SIG-M5 (cell line): ENCODE measurements around the gene POLDIP2.

Experiments used
- DNase-seq: peaks from one replicate; lab custom pipeline; 2025; lab: John Stamatoyannopoulos, UW

POLDIP2 gene

GRCh38 chr17:28335959-28336871 lies 21.1 kb downstream of the POLDIP2 start:
- DNase-seq, result no peak

DNA sequence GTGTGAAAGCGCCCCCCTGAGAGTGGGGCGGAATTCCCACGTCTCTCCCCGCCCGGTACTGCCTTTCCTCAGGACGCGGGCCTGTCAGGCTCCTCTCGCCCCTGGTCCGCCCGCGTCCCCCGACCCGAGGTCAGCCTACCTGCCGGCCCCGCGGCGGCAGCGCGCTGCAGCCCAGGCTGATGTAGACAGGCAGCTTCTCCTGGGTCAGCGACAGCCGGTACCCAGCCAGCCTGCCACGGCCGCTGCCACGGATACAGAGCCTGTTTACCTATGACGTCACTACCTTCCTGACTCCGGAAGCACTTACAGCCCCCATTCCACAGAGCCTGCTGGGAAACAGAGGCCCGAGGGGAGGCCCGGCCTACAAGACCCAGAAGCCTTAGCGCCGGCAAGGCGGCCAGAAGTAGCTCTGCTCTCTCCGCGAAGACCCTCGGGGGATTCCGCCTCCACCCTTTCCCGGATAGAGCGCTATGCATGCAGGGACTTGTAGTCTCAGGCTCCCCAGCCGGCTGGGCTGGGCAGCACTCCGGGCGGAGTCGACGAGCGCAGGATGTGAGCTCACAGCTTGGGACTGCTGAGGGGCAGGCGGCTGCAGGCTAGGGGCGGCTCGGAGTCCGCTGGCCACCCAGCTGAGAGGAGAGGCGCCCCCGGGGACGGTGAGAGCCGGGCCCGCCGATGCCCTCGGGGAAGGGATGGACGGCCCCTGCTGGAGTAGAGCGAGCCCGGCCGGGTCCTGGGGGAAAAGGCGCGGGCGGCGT lies 21.9 kb downstream of the POLDIP2 start, which contains the start of the genes IFT20 and TNFAIP1:
TSS of gene IFT20 (minus strand) at position 272 of the 758 bp plus-strand sequence. CDS start 3,487 bp downstream, outside the sequence.
TSS of gene TNFAIP1 (plus strand) at position 561 of the 758 bp plus-strand sequence. CDS start 3,761 bp downstream, outside the sequence.
- peak; percentile 99 for DNase-seq

DNA sequence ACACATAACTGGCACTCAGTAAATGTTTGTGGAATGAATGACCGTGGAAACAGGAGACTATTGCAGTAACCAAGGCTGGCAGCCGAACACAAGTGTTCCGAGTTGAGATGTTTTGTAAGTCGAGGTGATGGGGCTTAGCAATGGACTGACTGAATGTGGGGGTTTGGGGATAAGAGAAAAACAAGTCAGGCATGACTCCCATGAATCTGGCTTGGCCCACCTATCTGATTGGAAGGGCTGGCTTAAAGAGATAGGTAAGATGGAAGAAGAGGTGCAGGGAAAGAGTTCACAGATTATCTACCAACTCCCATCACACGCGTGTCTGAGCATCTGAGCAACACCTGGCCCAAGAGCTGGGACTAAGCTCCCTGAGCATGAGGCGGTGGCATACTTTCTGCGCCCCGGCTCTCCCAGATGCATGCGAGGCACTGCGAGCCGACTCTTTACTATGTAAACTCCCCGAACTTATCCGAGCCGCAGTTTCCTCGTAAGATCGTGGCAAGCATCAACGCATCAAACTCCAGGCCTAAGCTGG lies 22.6 kb downstream of the POLDIP2 start:
- DNase-seq, result no peak

DNA sequence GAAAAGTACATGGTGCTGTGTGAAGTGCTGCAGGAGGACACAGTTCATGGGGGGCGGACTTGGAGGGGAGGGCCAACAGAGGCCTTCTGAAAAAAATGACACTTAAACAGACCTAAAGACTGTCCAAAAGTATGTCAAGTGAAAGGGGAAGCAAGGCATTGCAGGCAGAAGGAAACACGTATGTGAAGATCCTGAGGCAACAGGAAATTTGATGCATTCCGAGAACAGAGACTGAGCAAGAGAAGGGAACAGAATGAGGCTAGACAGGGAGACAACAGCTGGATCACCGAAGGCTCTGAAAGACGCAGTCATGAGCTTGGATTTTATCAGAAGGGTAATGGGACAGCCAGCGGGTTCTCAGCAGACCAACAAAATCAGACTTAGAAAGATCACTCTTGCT lies 23.2 kb downstream of the POLDIP2 start:
- no peak for DNase-seq

DNA sequence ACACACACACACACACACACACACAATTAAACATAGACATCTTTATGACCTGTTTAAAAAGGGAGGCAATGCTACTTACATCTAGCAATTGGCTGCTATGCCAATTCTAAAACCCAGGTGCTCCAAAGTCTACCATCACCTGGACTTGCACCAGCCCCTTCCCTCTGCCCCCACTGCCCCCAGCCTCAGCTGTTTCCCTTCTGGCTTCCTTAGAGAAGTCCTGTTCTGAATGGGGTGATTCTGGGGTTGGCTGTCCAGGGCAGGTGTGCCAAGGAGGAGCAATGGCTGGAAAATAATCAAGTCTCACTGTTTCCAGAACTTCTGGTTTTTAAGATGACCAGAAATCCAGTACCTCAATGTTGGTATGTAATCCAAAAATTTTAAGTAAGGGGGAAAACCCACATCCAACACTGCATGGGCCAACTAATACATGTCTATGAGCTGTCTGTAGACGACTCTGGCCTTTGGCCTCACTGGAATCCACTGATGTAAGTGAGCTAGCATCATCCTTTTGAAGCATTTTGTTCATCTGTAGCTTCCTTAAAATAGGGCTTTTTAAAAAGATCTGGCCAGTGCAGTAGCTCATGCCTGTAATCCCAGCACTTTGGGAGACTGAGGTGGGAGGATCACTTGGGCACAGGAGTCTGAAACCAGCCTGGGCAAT lies 24.1 kb downstream of the POLDIP2 start:
- no peak for DNase-seq

GRCh38 chr17:28331891-28332420 lies 25.4 kb downstream of the POLDIP2 start:
- DNase-seq, result no peak

- no peak for DNase-seq
These were observed 26.7 kb downstream of the POLDIP2 start for GRCh38 chr17:28330671-28331070.

DNA sequence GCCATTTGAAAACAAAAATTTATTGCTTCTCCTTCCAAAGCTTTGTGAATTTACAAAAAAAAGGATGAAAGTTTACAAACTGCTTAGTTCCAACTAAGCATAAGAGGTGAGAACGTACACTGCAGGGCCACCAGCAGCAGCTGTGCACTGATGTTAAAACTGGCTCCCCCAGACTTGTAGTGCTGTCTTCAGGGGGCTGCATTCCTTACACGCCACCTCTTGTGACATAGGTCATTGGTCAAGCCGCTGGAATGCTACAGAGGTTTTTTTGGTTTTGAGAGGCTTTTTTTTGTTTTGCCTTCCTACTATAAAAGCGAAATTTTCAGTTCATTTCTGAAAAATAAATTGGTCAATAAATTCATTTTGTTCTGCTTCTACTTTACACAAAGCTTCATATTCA lies 29.0 kb downstream of the POLDIP2 start:
- DNase-seq, result no peak

DNA sequence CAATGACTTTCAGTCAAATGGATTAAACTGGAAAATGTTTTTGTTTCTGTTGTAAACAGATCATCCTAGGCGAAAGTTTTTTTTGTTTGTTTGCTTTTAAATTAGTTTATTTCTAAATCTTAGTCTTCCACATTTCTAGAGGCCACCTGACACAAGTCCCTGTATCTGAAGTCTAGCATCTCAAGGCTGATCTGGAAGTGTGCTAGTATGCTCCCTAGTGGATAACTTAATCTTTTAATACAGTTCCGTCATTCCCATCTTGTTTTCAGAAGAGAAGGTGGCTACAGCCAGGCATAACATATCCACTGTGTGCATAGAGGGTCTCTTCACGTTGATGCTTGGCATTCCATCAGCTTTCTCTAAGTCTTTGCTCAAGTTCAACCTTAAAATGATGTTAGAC lies 29.6 kb downstream of the POLDIP2 start:
- no peak for DNase-seq

- DNase-seq, result no peak
These were observed 30.2 kb downstream of the POLDIP2 start for GRCh38 chr17:28327031-28327607.

GRCh38 chr17:28326114-28326513 lies 31.2 kb downstream of the POLDIP2 start:
- no peak for DNase-seq

GRCh38 chr17:28325211-28325610 lies 32.1 kb downstream of the POLDIP2 start:
- DNase-seq, result no peak

DNA sequence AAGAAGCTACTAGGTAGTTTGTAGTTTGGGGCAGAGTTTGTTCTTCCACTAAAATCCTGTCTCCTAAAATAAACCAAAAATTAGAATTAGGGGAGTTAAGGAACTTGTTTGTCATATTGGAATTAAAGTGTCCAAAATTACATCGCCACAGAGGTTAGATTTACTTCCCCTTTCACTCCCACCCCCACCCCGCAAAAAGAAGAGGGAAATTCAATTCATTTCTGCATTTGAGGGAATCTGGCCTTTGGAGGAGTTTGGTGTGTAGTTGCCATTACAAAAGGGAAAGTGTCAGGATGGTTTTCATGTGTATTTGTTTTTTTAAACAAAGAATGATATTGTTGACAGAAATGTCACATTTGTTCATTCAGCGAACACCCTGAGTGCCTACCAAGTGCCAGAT lies 32.5 kb downstream of the POLDIP2 start:
- no peak for DNase-seq

GRCh38 chr17:28324267-28324745 lies 33.0 kb downstream of the POLDIP2 start:
- DNase-seq, result no peak

GRCh38 chr17:28320215-28321061 lies 36.9 kb downstream of the POLDIP2 start:
- DNase-seq, result no peak

GRCh38 chr17:28319598-28319935 lies 37.8 kb downstream of the POLDIP2 start:
- DNase-seq, result no peak

DNA sequence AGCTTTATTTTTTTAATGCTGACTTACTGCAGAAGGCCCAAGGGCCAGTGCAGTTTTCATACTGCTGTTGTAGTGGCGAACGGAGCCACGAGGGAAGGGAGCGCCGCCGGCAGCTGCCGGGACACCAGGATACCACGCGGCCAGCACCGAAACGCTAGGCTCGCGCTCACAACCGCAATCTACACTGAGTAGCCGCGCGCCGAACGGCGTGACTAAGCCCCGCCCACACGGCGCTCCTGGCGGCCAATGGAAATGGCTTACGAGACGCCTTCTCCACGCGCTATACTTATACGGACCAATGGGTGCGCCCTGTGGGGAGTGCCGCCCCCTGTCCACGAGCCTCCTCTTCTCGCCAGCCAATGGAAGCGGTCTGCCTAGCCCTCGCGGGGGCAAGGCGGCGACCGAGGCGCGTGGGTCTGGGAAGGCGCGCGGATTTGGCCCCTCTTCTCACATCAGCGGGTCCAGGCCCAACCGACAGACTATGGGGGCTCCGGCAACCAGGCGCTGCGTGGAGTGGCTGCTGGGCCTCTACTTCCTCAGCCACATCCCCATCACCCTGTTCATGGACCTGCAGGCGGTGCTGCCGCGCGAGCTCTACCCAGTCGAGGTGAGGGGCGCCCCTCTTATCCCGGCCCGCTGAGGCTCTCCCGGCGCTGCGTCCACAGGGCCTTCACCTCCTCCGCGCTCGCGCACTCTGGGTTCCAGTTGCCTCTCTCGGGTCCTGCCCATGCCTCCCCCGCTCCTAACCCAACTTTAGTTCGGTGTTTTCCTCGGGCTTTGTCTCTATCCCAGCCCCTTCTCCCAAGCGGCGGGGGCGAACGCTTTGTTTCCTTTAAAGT lies 38.3 kb downstream of the POLDIP2 start, which contains the start of gene TMEM97:
TSS of gene TMEM97 (plus strand) at position 442 of the 839 bp plus-strand sequence. CDS start at position 482, 40 bp downstream.
- DNase-seq, result peak; percentile 94

- no peak for DNase-seq
These were observed 39.2 kb downstream of the POLDIP2 start for GRCh38 chr17:28317966-28318758.
